CD4-positive, alpha-beta T cell treated with Interleukin-17A for 4 hours (primary cell): ENCODE data around the gene MAJIN.
"Not testable (repeated sequence)": the region's sequence is repeated elsewhere in the genome, so short reads cannot be mapped to it uniquely, and the experiment has no call there.

Experiments
- DNase-seq: peaks from one replicate; pipeline ENCODE4 v3.0.0-alpha.2; 2020; ENCODE audit warnings: mixed read lengths

Gene MAJIN

GRCh38 chr11:64971421-64972233 is at the start of gene MAJIN:
TSS of gene MAJIN (minus strand) at chr11:64972108. CDS start at chr11:64959405, 12,703 bp downstream.
- peak; percentile 94 for DNase-seq

GRCh38 chr11:65021509-65021908 is 49.6 kb upstream of the MAJIN start:
- DNase-seq = no peak

GRCh38 chr11:65021003-65021402 is 49.1 kb upstream of the MAJIN start:
- no peak for DNase-seq

GRCh38 chr11:65019824-65020223 is 47.9 kb upstream of the MAJIN start:
- DNase-seq = no peak

- DNase-seq = no peak
Measured at GRCh38 chr11:65017937-65018336, 46.0 kb upstream of the MAJIN start.

GRCh38 chr11:65016705-65017104 is 44.8 kb upstream of the MAJIN start:
- DNase-seq = no peak

GRCh38 chr11:65014726-65015227 is 42.9 kb upstream of the MAJIN start:
- no peak for DNase-seq

- DNase-seq = peak; percentile 90
Measured at GRCh38 chr11:65013888-65014725, 42.2 kb upstream of the MAJIN start, which contains the start of gene ARL2. TSS of gene ARL2 (plus strand) at chr11:65014160. CDS start at chr11:65014208, 48 bp downstream.

GRCh38 chr11:65013130-65013887 is 41.4 kb upstream of the MAJIN start:
- peak; percentile 92 for DNase-seq

- no peak for DNase-seq
Measured at GRCh38 chr11:65008873-65009272, 37.0 kb upstream of the MAJIN start.

- no peak for DNase-seq
Measured at GRCh38 chr11:65008016-65008415, 36.1 kb upstream of the MAJIN start.

GRCh38 chr11:65003968-65004367 is 32.1 kb upstream of the MAJIN start:
- DNase-seq = not testable (repeated sequence)

GRCh38 chr11:65003282-65003681 is 31.4 kb upstream of the MAJIN start:
- DNase-seq = no peak

GRCh38 chr11:65002706-65003105 is 30.8 kb upstream of the MAJIN start:
- DNase-seq = no peak

GRCh38 chr11:64999478-64999877 is 27.6 kb upstream of the MAJIN start:
- DNase-seq = no peak

GRCh38 chr11:64998690-64999431 is 27.0 kb upstream of the MAJIN start:
- no peak for DNase-seq

- DNase-seq = no peak
Measured at GRCh38 chr11:64998141-64998540, 26.2 kb upstream of the MAJIN start.

GRCh38 chr11:64996710-64997380 is 24.9 kb upstream of the MAJIN start, which contains the start of gene BATF2:
TSS of gene BATF2 (minus strand) at chr11:64996971. CDS start at chr11:64996914, 57 bp downstream.
- peak; percentile 25 for DNase-seq

- no peak for DNase-seq
Measured at GRCh38 chr11:64996327-64996709, 24.4 kb upstream of the MAJIN start.

- DNase-seq = no peak
Measured at GRCh38 chr11:64994318-64994717, 22.4 kb upstream of the MAJIN start.

- DNase-seq = no peak
Measured at GRCh38 chr11:64990222-64990923, 18.5 kb upstream of the MAJIN start.
